ENCODE measurements around the gene ATF3. TPM values are rescaled to one million over a fixed set of nuclear protein-coding genes. Genes with fewer than 3 reads are reported as not detected.

ATF3 gene
- total and polyA plus RNA-seq, 8 donors, result 8.3 to 28.8 (median 20.4) TPM

DNA sequence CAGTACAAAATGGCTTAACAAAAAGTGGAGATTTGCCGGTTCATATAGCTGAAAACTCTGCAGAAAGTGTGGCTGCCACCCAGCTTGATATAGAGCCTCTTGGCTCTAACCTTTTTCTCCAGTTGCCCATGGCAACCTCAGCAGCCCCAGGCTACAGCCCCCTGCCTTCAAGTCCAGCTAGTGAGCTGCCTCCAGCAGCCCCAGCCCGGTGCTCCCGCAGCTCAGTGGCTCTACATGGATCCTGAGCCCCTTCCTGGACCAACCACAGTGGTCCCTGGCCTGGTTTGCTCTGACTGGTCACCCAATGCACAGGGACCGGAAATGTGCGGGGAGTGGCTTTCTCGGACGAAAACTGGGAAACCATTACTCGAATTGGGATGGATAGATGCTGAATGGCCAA, 13.3 kb upstream of the ATF3 start:
- TF ChIP-seq, protein P1, sequence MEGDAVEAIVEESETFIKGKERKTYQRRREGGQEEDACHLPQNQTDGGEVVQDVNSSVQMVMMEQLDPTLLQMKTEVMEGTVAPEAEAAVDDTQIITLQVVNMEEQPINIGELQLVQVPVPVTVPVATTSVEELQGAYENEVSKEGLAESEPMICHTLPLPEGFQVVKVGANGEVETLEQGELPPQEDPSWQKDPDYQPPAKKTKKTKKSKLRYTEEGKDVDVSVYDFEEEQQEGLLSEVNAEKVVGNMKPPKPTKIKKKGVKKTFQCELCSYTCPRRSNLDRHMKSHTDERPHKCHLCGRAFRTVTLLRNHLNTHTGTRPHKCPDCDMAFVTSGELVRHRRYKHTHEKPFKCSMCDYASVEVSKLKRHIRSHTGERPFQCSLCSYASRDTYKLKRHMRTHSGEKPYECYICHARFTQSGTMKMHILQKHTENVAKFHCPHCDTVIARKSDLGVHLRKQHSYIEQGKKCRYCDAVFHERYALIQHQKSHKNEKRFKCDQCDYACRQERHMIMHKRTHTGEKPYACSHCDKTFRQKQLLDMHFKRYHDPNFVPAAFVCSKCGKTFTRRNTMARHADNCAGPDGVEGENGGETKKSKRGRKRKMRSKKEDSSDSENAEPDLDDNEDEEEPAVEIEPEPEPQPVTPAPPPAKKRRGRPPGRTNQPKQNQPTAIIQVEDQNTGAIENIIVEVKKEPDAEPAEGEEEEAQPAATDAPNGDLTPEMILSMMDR (IDR thresholded peaks at IDR 0.05), result no peak
- Histone ChIP-seq H3K4me3 (no peak overlapping the region), H3K27ac (peak overlapping the region in 1 of 4 donors; percentile 55), H3K4me1 (no peaks in the 10 kb centered on the region), H3K9me3 (no peaks in the 10 kb centered on the region), H3K27me3 (peaks cover 0 to 5% (median 0%) of the 10 kb centered on the region in 4 donors), H3K36me3 (no peaks in the 10 kb centered on the region)
- WGBS, 2 donors, result 84 to 90% methylated on average over 8 of the region's 8 CpGs
- intact Hi-C loops (cut with DNase I), result no loop called here
- FAIRE-seq (no peak), DNase-seq (no peak), ATAC-seq (no peak)

DNA sequence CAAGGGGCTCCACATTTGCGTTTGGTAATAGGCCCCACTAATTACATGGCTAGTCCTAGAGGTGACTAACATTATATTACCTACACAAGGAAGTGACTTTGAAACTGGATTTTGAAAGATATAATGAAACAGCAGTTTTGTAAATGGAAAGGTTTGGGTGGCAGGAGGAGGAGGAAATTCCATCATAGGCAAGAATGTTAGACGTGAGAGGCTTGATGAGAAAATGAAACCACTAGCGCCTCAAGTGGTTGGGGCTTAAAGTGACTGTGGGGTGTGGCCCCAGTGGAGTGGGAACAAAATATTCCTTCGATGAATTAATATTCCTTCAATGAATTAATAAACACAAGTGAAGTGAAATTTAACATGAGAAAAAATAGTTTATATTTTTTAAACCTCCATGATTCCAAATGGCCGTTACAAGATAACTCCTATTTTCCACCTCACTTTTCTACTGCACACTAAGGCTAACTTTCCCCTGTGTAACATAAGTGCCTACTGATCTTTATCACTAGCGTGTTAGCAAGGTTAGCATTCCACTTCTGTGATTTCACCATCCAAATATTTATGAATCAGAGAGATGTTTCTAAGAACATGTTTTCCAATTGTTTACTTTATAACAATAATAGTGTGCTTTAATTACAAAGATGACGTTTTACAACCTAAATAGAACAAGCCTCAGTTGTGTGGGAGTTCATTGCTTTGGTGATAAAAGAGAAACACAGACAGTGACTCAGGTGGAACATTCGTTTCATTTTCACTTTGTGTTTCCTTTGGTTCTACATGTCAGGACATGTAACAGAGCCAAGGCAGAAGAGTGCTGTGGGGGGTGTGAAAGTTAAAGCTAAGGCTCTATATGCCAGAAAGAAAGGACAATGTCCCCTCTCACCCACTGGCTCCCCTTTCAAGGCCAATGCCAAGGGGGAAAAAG, 12.5 kb upstream of the ATF3 start:
- H3K36me3 ChIP-seq, result no peaks in the 10 kb centered on the region
- intact Hi-C loops (cut with DNase I), result no loop called here
- ATAC-seq (peak; percentile 69 to 89 (median 84)), FAIRE-seq (peak; percentile 88), DNase-seq (no peak)
- H3K4me1 ChIP-seq, result no peaks in the 10 kb centered on the region
- 38 to 42% methylated on average over 8 of the region's 8 CpGs for WGBS, 2 donors
- H3K27me3 ChIP-seq, result peaks cover 0 to 5% (median 0%) of the 10 kb centered on the region in 4 donors
- H3K9me3 ChIP-seq, result no peaks in the 10 kb centered on the region
- no peak overlapping the region for H3K4me3 ChIP-seq
- peak overlapping the region in 3 of 4 donors; percentile 16 to 59 (median 55) for H3K27ac ChIP-seq
- TF ChIP-seq, protein P1 (IDR thresholded peaks at IDR 0.05), result peak in 1 of 4 donors; percentile 22

DNA sequence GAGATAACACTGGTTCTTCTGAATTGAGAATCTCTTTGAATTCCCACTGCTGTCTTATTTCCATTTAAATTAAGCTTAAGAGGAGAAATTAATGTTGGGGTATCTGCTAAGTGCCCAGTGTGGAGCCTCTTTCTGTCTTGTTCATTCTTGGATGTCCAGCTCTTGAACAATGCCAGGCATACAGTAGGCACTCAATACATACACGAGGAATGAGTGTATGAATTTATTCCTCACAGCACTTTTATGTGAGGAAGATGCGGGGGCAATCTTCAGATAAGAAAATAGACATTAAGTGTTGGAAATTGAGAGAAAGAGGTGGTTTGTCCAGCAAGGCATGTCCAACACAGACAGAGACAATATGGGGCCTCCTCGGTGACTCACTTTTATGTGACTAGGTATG, 11.8 kb upstream of the ATF3 start:
- Histone ChIP-seq H3K4me3 (no peak overlapping the region), H3K9me3 (no peaks in the 10 kb centered on the region), H3K36me3 (no peaks in the 10 kb centered on the region), H3K27me3 (peaks cover 0 to 2% (median 0%) of the 10 kb centered on the region in 4 donors), H3K27ac (peak overlapping the region in 3 of 4 donors; percentile 16 to 59 (median 55)), H3K4me1 (no peaks in the 10 kb centered on the region)
- TF ChIP-seq, protein P1 (IDR thresholded peaks at IDR 0.05), result no peak
- ATAC-seq (no peak), FAIRE-seq (no peak), DNase-seq (no peak)
- intact Hi-C loops (cut with DNase I), result no loop called here
- WGBS, 2 donors, result 70 to 77% methylated on average over 3 of the region's 3 CpGs

DNA sequence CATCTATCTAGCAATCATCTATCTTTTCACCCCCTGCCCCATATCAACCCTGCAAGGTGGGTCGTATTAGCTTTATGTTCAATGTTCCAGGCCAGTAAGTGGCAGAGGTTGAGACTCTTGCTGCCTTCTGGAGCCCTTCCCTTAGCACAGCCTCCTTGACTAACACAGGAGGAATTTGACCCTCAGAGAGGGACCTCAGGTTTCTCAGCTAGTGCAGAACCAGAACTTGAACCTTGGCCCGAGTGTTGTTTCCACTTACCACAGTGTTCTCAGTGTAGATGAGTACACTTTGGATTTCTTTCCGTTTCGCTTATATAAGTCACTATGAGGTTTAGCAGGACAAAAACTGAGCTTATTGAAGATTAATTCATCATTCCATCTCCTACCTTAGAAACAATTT, 11.1 kb upstream of the ATF3 start:
- DNase-seq (no peak), ATAC-seq (no peak), FAIRE-seq (no peak)
- Histone ChIP-seq H3K4me3 (no peak overlapping the region), H3K4me1 (no peaks in the 10 kb centered on the region), H3K27ac (no peak overlapping the region), H3K9me3 (no peaks in the 10 kb centered on the region), H3K27me3 (no peaks in the 10 kb centered on the region), H3K36me3 (no peaks in the 10 kb centered on the region)
- intact Hi-C loops (cut with DNase I), result no loop called here
- 85 to 87% methylated on average over 4 of the region's 4 CpGs for WGBS, 2 donors
- TF ChIP-seq, protein P1 (IDR thresholded peaks at IDR 0.05), result no peak

Data from pancreas (tissue), 10 donors.